Liver (tissue), 9 donors: Measurements from ENCODE around the gene OCA2. TPM values are rescaled to one million over a fixed set of nuclear protein-coding genes. Genes with fewer than 3 reads are reported as not detected.

ENCODE experiments used
- DNase-seq: peaks from one replicate; pipeline ENCODE4 v3.0.0-alpha.2; 2017; ENCODE audit warnings: low spot score
- H3K27ac ChIP-seq, 2 donors: one replicate each; pipeline ENCODE4 v1.7.0; 2013; ENCODE audit warnings: inconsistent platforms in 2 of 2, low read length in 2 of 2, control low read depth in 1 of 2, low read depth in 1 of 2, mild to moderate bottlenecking in 1 of 2
- H3K27me3 ChIP-seq, 4 donors: one replicate each; pipeline versions ENCODE4 v1.6.1 to v1.7.0; 2013; ENCODE audit warnings: low read length in 3 of 4, inconsistent platforms in 1 of 4, mild to moderate bottlenecking in 1 of 4, moderate library complexity in 1 of 4; ENCODE audit not compliant: control insufficient read depth in 4 of 4, insufficient read depth in 4 of 4
- H3K36me3 ChIP-seq, 4 donors: one replicate each; pipeline versions ENCODE4 v1.6.1 to v1.7.0; 2013; ENCODE audit warnings: low read length in 3 of 4, mild to moderate bottlenecking in 3 of 4, low read depth in 1 of 4, moderate library complexity in 1 of 4; ENCODE audit not compliant: control insufficient read depth in 4 of 4, insufficient read depth in 3 of 4
- H3K4me1 ChIP-seq, 4 donors: one replicate each; pipeline versions ENCODE4 v1.6.1 to v1.7.0; 2013; ENCODE audit warnings: low read length in 3 of 4, mild to moderate bottlenecking in 3 of 4, moderate library complexity in 1 of 4; ENCODE audit not compliant: control insufficient read depth in 4 of 4, insufficient read depth in 4 of 4
- H3K4me3 ChIP-seq, 3 donors: one replicate each; pipeline versions ENCODE4 v1.6.1 to v1.7.0; 2013; ENCODE audit warnings: low read length in 3 of 3, control low read depth in 1 of 3, low read depth in 1 of 3, mild to moderate bottlenecking in 1 of 3
- H3K9ac ChIP-seq, 2 donors: one replicate each; pipeline ENCODE4 v1.7.0; 2013; ENCODE audit warnings: low read length in 2 of 2, mild to moderate bottlenecking in 2 of 2, moderate library complexity in 2 of 2, control low read depth in 1 of 2, low read depth in 1 of 2
- H3K9me3 ChIP-seq, 4 donors: one replicate each; pipeline versions ENCODE4 v1.6.1 to v1.7.0; 2013; ENCODE audit warnings: low read length in 3 of 4; ENCODE audit not compliant: control insufficient read depth in 4 of 4
- ATF3 ChIP-seq: IDR thresholded peaks from 2 replicates; pipeline ENCODE4 v1.6.1; 2016; ENCODE audit warnings: antibody characterized with exemption
- CTCF ChIP-seq: fragments of 150-350 bp; IDR thresholded peaks from 2 replicates; pipeline ENCODE4 v1.5.1; 2017; ENCODE audit warnings: improper control_type of control experiment, low read depth, low read length; ENCODE audit not compliant: missing input control
- EGR1 ChIP-seq, 2 donors: IDR thresholded peaks; 2 replicates each; pipeline ENCODE4 v1.6.1; 2016 to 2018; ENCODE audit warnings: antibody characterized with exemption in 2 of 2, low read depth in 2 of 2
- FOXA1 ChIP-seq: IDR thresholded peaks from 2 replicates; pipeline ENCODE4 v1.6.1; 2016; ENCODE audit warnings: antibody characterized with exemption
- FOXA2 ChIP-seq: IDR thresholded peaks from 2 replicates; pipeline ENCODE4 v1.6.1; 2016; ENCODE audit warnings: antibody characterized with exemption
- GABPA ChIP-seq, 2 donors: IDR thresholded peaks in 1 of 2; conservative IDR thresholded peaks in 1 of 2; 2 replicates each; pipeline ENCODE4 v1.6.1; 2016; ENCODE audit warnings: antibody characterized with exemption in 2 of 2, mild to moderate bottlenecking in 1 of 2, moderate library complexity in 1 of 2
- HNF4A ChIP-seq, 2 donors: conservative IDR thresholded peaks; 2 replicates each; pipeline ENCODE4 v1.6.1; 2016; ENCODE audit warnings: antibody characterized with exemption in 2 of 2, mild to moderate bottlenecking in 2 of 2
- HNF4G ChIP-seq: IDR thresholded peaks from 2 replicates; pipeline ENCODE4 v1.6.1; 2016; ENCODE audit warnings: antibody characterized with exemption
- JUND ChIP-seq, 2 donors: IDR thresholded peaks; 2 replicates each; pipeline ENCODE4 v1.6.1; 2016; ENCODE audit warnings: antibody characterized with exemption in 2 of 2
- MAX ChIP-seq: IDR thresholded peaks from 2 replicates; pipeline ENCODE4 v1.6.1; 2016; ENCODE audit warnings: antibody characterized with exemption
- NR2F2 ChIP-seq: IDR thresholded peaks from 2 replicates; pipeline ENCODE4 v1.6.1; 2016; ENCODE audit warnings: antibody characterized with exemption
- RAD21 ChIP-seq, 2 donors: IDR thresholded peaks; 2 replicates each; pipeline ENCODE4 v1.6.1; 2016; ENCODE audit warnings: antibody characterized with exemption in 2 of 2, mild to moderate bottlenecking in 2 of 2
- REST ChIP-seq: IDR thresholded peaks from 2 replicates; pipeline ENCODE4 v1.6.1; 2016; ENCODE audit warnings: antibody characterized with exemption, mild to moderate bottlenecking
- RXRA ChIP-seq, 2 donors: IDR thresholded peaks; 2 replicates each; pipeline ENCODE4 v1.6.1; 2017 to 2018; ENCODE audit warnings: antibody characterized with exemption in 2 of 2, mild to moderate bottlenecking in 1 of 2
- SP1 ChIP-seq: IDR thresholded peaks from 2 replicates; pipeline ENCODE4 v1.6.1; 2018; ENCODE audit warnings: antibody characterized with exemption, mild to moderate bottlenecking
- TAF1 ChIP-seq: conservative IDR thresholded peaks from 2 replicates; pipeline ENCODE4 v1.6.1; 2016; ENCODE audit warnings: antibody characterized with exemption, mild to moderate bottlenecking
- ZBTB33 ChIP-seq: IDR thresholded peaks from 2 replicates; pipeline ENCODE4 v1.6.1; 2016; ENCODE audit warnings: antibody characterized with exemption
- WGBS: extraction: QIAGEN DNeasy Blood & Tissue Kit; methylation state at CpG from one replicate; pipeline ENCODE4 v1.1.7; 2013; 5-methylcytosine and 5-hydroxymethylcytosine counted together
- polyA plus RNA-seq, 2 donors: library from polyadenylated mRNA; stranded (reverse) in 1 of 2; unstranded in 1 of 2; fragments of 200-250 nt in 1 of 2; fragments of >200 nt in 1 of 2; fragmentation: Nextera tagmentation in 1 of 2; extraction: Ambion mirVana in 1 of 2; gene quantifications; one replicate each; pipeline versions ENCODE4 v1.2.1 to v1.2.3, GENCODE V29; 2013 to 2015
- total RNA-seq, 2 donors: library from RNA; depleted of rRNA; stranded (reverse); fragments of >200 nt; gene quantifications; one replicate each; pipeline ENCODE4 v1.2.3, GENCODE V29; 2014
- donor health status: healthy.
- donor health status: healthy.
- donor health status: healthy.
- donor health status: healthy.
- donor health status: healthy.

The OCA2 gene
- total and polyA plus RNA-seq, 4 donors = 0.02 to 0.56 (median 0.15) TPM

GRCh38 chr15:27723821-27724220 is 375.3 kb downstream of the OCA2 start:
- Histone ChIP-seq H3K4me1 (no peaks in the 10 kb centered on the region), H3K9ac (no peak overlapping the region), H3K27me3 (peaks cover 0 to 4% (median 0%) of the 10 kb centered on the region in 4 donors), H3K36me3 (no peaks in the 10 kb centered on the region), H3K4me3 (no peak overlapping the region), H3K9me3 (peaks cover 0 to 3% (median 0%) of the 10 kb centered on the region in 4 donors), H3K27ac (no peak overlapping the region)
- DNase-seq = no peak
- WGBS = 52% methylated on average over 5 of the region's 5 CpGs
- TF ChIP-seq SP1 (no peak), FOXA1 (no peak), CTCF (no peak), ZBTB33 (no peak), RAD21 (IDR thresholded peaks at IDR 0.05) (no peak), NR2F2 (no peak), TAF1 (no peak), ATF3 (no peak), JUND (IDR thresholded peaks at IDR 0.05) (no peak), RXRA (IDR thresholded peaks at IDR 0.05) (no peak), MAX (no peak), FOXA2 (no peak), HNF4G (no peak), HNF4A (conservative IDR thresholded peaks at IDR 0.05) (no peak), REST (no peak), EGR1 (IDR thresholded peaks at IDR 0.05; ENCODE audit: low read depth in 2 of 2) (no peak), GABPA (IDR thresholded peaks at IDR 0.05 in 1 of 2, conservative IDR thresholded peaks at IDR 0.05 in 1 of 2) (no peak)

GRCh38 chr15:27722102-27722501 is 377.0 kb downstream of the OCA2 start:
- peaks cover 0 to 4% (median 0%) of the 10 kb centered on the region in 4 donors for H3K27me3 ChIP-seq
- no peak overlapping the region for H3K9ac ChIP-seq
- whole genome bisulfite sequencing = 82% methylated on average over 9 of the region's 9 CpGs
- H3K4me1 ChIP-seq = no peaks in the 10 kb centered on the region
- DNase-seq = no peak
- H3K27ac ChIP-seq = no peak overlapping the region
- H3K4me3 ChIP-seq = no peak overlapping the region
- peaks cover 0 to 7% (median 0%) of the 10 kb centered on the region in 4 donors for H3K9me3 ChIP-seq
- TF ChIP-seq RXRA (IDR thresholded peaks at IDR 0.05) (no peak), FOXA1 (no peak), RAD21 (IDR thresholded peaks at IDR 0.05) (no peak), HNF4G (no peak), MAX (no peak), ZBTB33 (no peak), CTCF (no peak), ATF3 (no peak), GABPA (IDR thresholded peaks at IDR 0.05 in 1 of 2, conservative IDR thresholded peaks at IDR 0.05 in 1 of 2) (no peak)
- H3K36me3 ChIP-seq = no peaks in the 10 kb centered on the region
